ENCODE data around the gene RGS9. TPM values are rescaled to one million over a fixed set of nuclear protein-coding genes. Genes with fewer than 3 reads are reported as not detected.
"Not testable (repeated sequence)": the region's sequence is repeated elsewhere in the genome, so short reads cannot be mapped to it uniquely, and the experiment has no call there.

The RGS9 gene
- total RNA-seq, 4 donors from 2014 or later = 1.1 to 8.5 (median 3.6) TPM

DNA sequence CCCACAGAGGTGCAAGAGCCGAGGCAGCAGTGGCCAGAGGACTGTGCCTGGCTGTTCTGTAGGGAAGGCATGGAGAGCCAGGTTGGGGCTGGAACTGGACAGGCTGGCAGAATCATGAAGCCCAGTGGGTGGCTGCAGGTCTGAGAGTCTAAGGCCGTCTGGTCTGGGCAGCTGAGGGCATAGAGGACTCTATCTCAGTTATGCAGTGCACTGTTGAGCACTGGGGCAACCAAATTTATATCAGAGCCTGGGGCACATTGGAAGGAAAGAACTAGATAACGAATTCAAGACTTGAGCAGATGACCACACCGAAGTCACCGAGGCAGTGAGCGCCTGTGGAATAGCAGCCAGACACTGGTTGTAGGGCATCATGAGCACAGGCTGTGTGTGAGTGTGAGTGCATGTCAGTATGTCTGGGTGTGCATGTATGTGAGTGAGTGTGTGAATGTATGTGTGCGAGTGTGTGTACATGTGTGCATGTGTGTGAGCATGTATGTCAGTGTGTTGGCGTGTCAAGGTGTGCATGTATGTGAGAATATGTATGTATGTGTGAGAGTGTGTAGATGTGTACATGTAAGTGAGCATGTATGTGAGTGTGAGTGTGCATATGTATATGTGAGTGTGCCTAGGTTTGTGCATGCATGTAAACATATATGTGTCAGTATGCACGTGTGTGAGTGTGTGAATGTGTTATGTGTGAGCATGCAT, 37.0 kb downstream of the RGS9 start:
- no peak for DNase-seq (ENCODE audit: low spot score in 2 of 2)
- H3K4me1 ChIP-seq = no peaks in the 10 kb centered on the region
- H3K27ac ChIP-seq = no peak overlapping the region
- TF ChIP-seq EP300 (IDR thresholded peaks at IDR 0.05) (no peak), POLR2A (IDR thresholded peaks at IDR 0.05) (no peak)
- TF ChIP-seq, protein P1, sequence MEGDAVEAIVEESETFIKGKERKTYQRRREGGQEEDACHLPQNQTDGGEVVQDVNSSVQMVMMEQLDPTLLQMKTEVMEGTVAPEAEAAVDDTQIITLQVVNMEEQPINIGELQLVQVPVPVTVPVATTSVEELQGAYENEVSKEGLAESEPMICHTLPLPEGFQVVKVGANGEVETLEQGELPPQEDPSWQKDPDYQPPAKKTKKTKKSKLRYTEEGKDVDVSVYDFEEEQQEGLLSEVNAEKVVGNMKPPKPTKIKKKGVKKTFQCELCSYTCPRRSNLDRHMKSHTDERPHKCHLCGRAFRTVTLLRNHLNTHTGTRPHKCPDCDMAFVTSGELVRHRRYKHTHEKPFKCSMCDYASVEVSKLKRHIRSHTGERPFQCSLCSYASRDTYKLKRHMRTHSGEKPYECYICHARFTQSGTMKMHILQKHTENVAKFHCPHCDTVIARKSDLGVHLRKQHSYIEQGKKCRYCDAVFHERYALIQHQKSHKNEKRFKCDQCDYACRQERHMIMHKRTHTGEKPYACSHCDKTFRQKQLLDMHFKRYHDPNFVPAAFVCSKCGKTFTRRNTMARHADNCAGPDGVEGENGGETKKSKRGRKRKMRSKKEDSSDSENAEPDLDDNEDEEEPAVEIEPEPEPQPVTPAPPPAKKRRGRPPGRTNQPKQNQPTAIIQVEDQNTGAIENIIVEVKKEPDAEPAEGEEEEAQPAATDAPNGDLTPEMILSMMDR (IDR thresholded peaks at IDR 0.05) = no peak
- H3K4me3 ChIP-seq = no peak overlapping the region
- no peaks in the 10 kb centered on the region for H3K9me3 ChIP-seq
- 84% methylated on average over 9 of the region's 9 CpGs for WGBS
- H3K27me3 ChIP-seq = no peaks in the 10 kb centered on the region
- H3K36me3 ChIP-seq = no peaks in the 10 kb centered on the region

GRCh38 chr17:65174974-65175373, 37.8 kb downstream of the RGS9 start:
- no peak overlapping the region for H3K27ac ChIP-seq
- H3K4me3 ChIP-seq = no peak overlapping the region
- no peaks in the 10 kb centered on the region for H3K36me3 ChIP-seq
- no peak for TF ChIP-seq POLR2A (IDR thresholded peaks at IDR 0.05)
- TF ChIP-seq, protein P1 (IDR thresholded peaks at IDR 0.05) = no peak
- TF ChIP-seq EP300 (IDR thresholded peaks at IDR 0.05) = no peak
- TF ChIP-seq POLR2AphosphoS5 (IDR thresholded peaks at IDR 0.05) = no peak
- no peaks in the 10 kb centered on the region for H3K27me3 ChIP-seq
- H3K4me1 ChIP-seq = no peaks in the 10 kb centered on the region
- 88% methylated on average over 2 of the region's 2 CpGs for WGBS
- DNase-seq (ENCODE audit: low spot score in 2 of 2) = no peak
- H3K9me3 ChIP-seq = no peaks in the 10 kb centered on the region

DNA sequence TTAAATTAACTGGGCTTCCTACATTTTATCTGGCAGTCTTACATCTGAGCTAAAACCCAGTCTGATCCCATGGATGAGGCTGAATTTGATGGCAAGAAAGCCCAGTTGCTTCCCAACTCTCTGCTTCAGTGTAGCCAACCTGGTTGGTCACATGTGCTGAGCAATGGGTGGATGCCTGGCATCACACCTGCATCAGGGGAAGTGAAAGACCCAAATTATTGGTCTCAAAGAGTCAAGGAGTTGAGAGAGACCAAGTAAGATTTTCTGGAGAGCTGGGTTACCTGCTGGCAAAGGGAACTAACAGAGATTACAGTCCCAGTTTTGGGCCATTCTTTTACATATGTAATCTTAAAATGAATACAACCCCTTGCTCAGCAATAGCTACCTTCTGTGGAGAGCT, 38.8 kb downstream of the RGS9 start:
- Histone ChIP-seq H3K27ac (no peak overlapping the region), H3K9me3 (no peaks in the 10 kb centered on the region), H3K4me3 (no peak overlapping the region), H3K36me3 (no peaks in the 10 kb centered on the region), H3K27me3 (no peaks in the 10 kb centered on the region), H3K4me1 (no peaks in the 10 kb centered on the region)
- DNase-seq (ENCODE audit: low spot score in 2 of 2) = no peak
- TF ChIP-seq POLR2AphosphoS5 (IDR thresholded peaks at IDR 0.05) = no peak
- TF ChIP-seq, protein P1 (IDR thresholded peaks at IDR 0.05) = no peak

DNA sequence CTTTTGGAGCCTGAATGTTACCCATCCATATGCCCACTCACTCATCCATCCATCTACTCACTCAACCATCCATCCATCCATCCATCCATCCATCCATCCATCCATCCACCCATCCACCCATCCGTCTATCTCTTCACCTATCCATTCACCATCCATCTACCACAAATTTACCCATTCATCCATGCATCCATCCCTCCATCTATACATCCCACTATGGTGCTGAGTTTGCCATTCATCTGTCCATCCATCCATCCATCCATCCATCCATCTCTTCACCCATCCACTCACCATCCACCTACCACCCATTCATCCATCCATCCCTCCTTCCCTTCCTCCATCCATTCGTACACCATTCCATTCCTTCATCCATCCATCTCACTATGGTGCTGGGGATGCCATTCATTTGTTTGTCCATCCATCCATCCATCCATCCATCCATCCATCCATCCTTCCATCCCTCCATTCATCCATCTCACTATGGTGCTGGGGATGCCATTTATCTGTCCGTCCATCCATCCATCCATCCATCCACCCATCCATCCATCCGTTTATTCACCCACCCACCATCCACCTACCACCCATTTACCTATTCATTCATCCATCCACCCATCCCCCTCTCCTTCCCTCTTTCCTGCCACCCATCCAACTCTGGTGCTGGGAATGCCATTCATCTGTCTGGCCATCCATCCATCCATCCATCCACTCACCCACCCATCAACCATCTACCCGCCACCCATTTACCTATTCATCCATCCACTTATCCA, 39.7 kb downstream of the RGS9 start:
- no peak for DNase-seq (ENCODE audit: low spot score in 2 of 2)
- no peaks in the 10 kb centered on the region for H3K9me3 ChIP-seq
- H3K27me3 ChIP-seq = no peaks in the 10 kb centered on the region
- no peaks in the 10 kb centered on the region for H3K4me1 ChIP-seq
- H3K27ac ChIP-seq = no peak overlapping the region
- 82% methylated on average over 5 of the region's 5 CpGs for WGBS
- TF ChIP-seq, protein P1 (IDR thresholded peaks at IDR 0.05) = no peak
- TF ChIP-seq POLR2AphosphoS5 (IDR thresholded peaks at IDR 0.05) (no peak), POLR2A (IDR thresholded peaks at IDR 0.05) (no peak), EP300 (IDR thresholded peaks at IDR 0.05) (no peak)
- H3K4me3 ChIP-seq = no peak overlapping the region
- H3K36me3 ChIP-seq = no peaks in the 10 kb centered on the region

DNA sequence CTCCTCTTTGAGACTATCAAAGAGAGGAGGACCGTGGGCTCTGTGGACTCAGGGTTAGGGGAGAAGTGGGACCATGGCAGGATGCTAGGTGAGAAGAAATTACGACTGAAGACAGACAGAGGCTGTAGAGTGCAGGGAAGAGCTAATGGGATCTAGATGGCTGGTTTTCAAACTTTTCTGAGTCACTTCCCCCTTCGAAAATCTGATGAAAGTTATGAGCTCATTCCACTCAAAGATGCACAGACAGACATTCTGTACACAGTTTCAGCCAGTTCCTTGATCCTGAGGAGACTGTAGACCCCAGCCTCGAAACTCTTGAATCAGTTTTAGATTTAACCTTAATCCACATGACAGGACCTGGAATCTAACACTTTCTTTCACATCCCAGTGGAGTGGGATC, 40.7 kb downstream of the RGS9 start:
- TF ChIP-seq POLR2A (IDR thresholded peaks at IDR 0.05) = no peak
- no peak for TF ChIP-seq EP300 (IDR thresholded peaks at IDR 0.05)
- TF ChIP-seq, protein P1 (IDR thresholded peaks at IDR 0.05) = no peak
- TF ChIP-seq POLR2AphosphoS5 (IDR thresholded peaks at IDR 0.05) = no peak
- Histone ChIP-seq H3K27me3 (no peaks in the 10 kb centered on the region), H3K9me3 (no peaks in the 10 kb centered on the region), H3K4me3 (no peak overlapping the region), H3K36me3 (no peaks in the 10 kb centered on the region), H3K4me1 (no peaks in the 10 kb centered on the region), H3K27ac (no peak overlapping the region)
- no peak for DNase-seq (ENCODE audit: low spot score in 2 of 2)
- WGBS = 74% methylated on average over 4 of the region's 4 CpGs

DNA sequence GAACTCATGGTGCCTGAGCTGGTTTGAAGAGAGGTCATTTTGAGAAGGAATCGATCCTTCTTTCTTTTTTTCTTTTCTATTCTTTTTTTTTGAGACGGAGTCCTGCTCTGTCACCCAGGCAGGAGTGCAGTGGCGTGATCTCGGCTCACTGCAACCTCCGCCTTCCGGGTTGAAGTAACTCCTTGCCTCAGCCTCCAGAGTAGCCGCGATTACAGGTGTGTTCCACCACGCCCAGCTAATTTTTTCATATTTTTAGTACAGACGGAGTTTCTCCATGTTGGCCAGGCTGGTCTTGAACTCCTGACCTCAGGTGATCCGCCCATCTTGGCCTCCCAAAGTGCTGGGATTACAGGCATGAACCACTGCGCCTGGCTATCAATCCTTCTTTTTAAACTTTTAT, 43.1 kb downstream of the RGS9 start:
- H3K9me3 ChIP-seq; H3K27ac ChIP-seq; H3K4me3 ChIP-seq; H3K36me3 ChIP-seq; DNase-seq (ENCODE audit: low spot score in 2 of 2); H3K27me3 ChIP-seq; H3K4me1 ChIP-seq: not testable (repeated sequence)
- WGBS = 88% methylated on average over 12 of the region's 12 CpGs

DNA sequence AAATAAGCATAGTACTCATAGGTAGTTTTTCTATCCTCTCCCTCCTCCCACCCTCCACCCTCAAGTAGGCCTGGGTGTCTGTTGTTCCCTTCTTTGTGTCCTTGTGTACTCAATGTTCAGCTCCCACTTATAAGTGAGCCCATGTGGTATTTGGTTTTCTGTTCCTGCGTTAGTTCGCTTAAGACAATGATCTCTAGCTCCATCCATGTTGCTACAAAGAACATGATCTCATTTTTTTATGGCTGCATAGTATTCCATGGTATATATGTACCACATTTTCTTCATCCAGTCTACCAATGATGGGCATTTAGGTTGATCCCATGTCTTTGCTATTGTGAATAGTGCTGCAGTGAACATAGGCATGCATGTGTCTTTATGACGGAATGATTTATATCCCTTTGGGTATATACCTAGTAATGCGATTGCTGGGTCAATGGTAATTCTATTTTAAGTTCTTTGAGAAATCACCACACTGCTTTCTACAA, 43.6 kb downstream of the RGS9 start:
- not testable (repeated sequence) for H3K36me3 ChIP-seq; H3K4me3 ChIP-seq; DNase-seq (ENCODE audit: low spot score in 2 of 2); H3K27me3 ChIP-seq; H3K4me1 ChIP-seq; H3K9me3 ChIP-seq; H3K27ac ChIP-seq
- 93% methylated on average over 4 of the region's 4 CpGs for WGBS
